PC-9 (cell line): Measurements from ENCODE around the gene ZFP1. TPM values are rescaled to one million over a fixed set of nuclear protein-coding genes. Genes with fewer than 3 reads are reported as not detected.
"Not testable (repeated sequence)": the region's sequence is repeated elsewhere in the genome, so short reads cannot be mapped to it uniquely, and the experiment has no call there.

Experiments used
- BruUV-seq: library from RNA; stranded (reverse); fragments of 400-500 nt; replicated peaks from 2 replicates; lab custom pipeline; 2021; lab: Mats Ljungman, UMichigan
- CTCF ChIA-PET: fragments of 300-600 bp; sonication (Branson Sonifier 250); formaldehyde crosslinking; loops from one replicate; lab custom pipeline; 2022; ENCODE audit warnings: antibody characterized with exemption; lab: Charles Lee
- POLR2A ChIA-PET: fragments of 300-600 bp; sonication (Branson Sonifier 250); formaldehyde crosslinking; loops from one replicate; lab custom pipeline; 2022; ENCODE audit warnings: antibody characterized with exemption; ENCODE audit not compliant: unreplicated experiment; lab: Charles Lee
- DNase-seq, 2 experiments: peaks; one replicate each; pipeline versions ENCODE4 v3.0.0 to v3.0.0-alpha.2; 2015 to 2022; ENCODE audit warnings: mixed read lengths in 1 of 2
- H2AFZ ChIP-seq: fragments of 200-600 bp; sonication (generic); 2 replicates; pipeline ENCODE4 v1.8.1; 2017; ENCODE audit warnings: antibody characterized with exemption
- H3F3A ChIP-seq: fragments of 200-600 bp; sonication (generic); 2 replicates; pipeline ENCODE4 v1.8.1; 2017; ENCODE audit warnings: antibody characterized with exemption, mild to moderate bottlenecking, low read depth; ENCODE audit not compliant: insufficient read depth
- H3K27ac ChIP-seq: fragments of 200-600 bp; sonication (generic); 2 replicates; pipeline ENCODE4 v1.6.1; 2016; ENCODE audit warnings: mixed run types
- H3K27me3 ChIP-seq: fragments of 200-600 bp; sonication (generic); 2 replicates; pipeline ENCODE4 v1.6.1; 2016; ENCODE audit warnings: low read depth, mixed run types; ENCODE audit not compliant: insufficient read depth
- H3K36me3 ChIP-seq: fragments of 200-600 bp; sonication (generic); 2 replicates; pipeline ENCODE4 v1.6.1; 2016; ENCODE audit warnings: low read depth, mixed run types
- H3K4me1 ChIP-seq: fragments of 200-600 bp; sonication (generic); replicated peaks from 2 replicates; pipeline ENCODE4 v1.6.1; 2016; ENCODE audit warnings: mixed run types; ENCODE audit not compliant: insufficient read depth
- H3K4me2 ChIP-seq: fragments of 200-600 bp; sonication (generic); 2 replicates; pipeline ENCODE4 v1.6.1; 2017; ENCODE audit warnings: mixed run types
- H3K4me3 ChIP-seq: fragments of 200-600 bp; sonication (generic); 2 replicates; pipeline ENCODE4 v1.6.1; 2016; ENCODE audit warnings: mixed run types
- H3K79me2 ChIP-seq: fragments of 200-600 bp; sonication (generic); 2 replicates; pipeline ENCODE4 v1.6.1; 2017; ENCODE audit warnings: low read depth, mixed run types
- H3K9me2 ChIP-seq: fragments of 200-600 bp; sonication (generic); 2 replicates; pipeline ENCODE4 v1.8.1; 2017; ENCODE audit warnings: mild to moderate bottlenecking; ENCODE audit not compliant: insufficient read depth
- H3K9me3 ChIP-seq: fragments of 200-600 bp; sonication (generic); 2 replicates; pipeline ENCODE4 v1.8.1; 2016; ENCODE audit warnings: low read depth; ENCODE audit not compliant: insufficient read depth
- H4K20me1 ChIP-seq: fragments of 200-600 bp; sonication (generic); 2 replicates; pipeline ENCODE4 v1.8.1; 2017; ENCODE audit not compliant: insufficient read depth
- CTCF ChIP-seq: fragments of 200-600 bp; sonication (generic); conservative IDR thresholded peaks from 2 replicates; pipeline ENCODE4 v1.6.1; 2017; ENCODE audit warnings: mixed run types, antibody characterized with exemption, mild to moderate bottlenecking, moderate library complexity
- EZH2 ChIP-seq: fragments of 200-600 bp; sonication (generic); IDR thresholded peaks from 2 replicates; pipeline ENCODE4 v1.8.0; 2017; ENCODE audit warnings: antibody characterized with exemption, low read depth
- intact Hi-C: fragments of 100-400 bp; cut with micrococcal nuclease; formaldehyde crosslinking; loops from one replicate; pipeline ENCODE4 v1.10.0; 2022; ENCODE audit not compliant: unreplicated experiment
- total RNA-seq: library from RNA; stranded (reverse); gene quantifications from 2 replicates; pipeline ENCODE4 v1.2.3, GENCODE V29; 2021

ZFP1 gene
- total RNA-seq, 1 experiment from 2014 or later, result 10.9 TPM

- CTCF ChIA-PET, result no interaction called here
- no peaks in the 10 kb centered on the region for H3K27me3 ChIP-seq
- intact Hi-C loops, result no loop called here
These were observed 60.7 kb downstream of the ZFP1 start for GRCh38 chr16:75208861-75209505.

GRCh38 chr16:75209514-75209913 lies 61.2 kb downstream of the ZFP1 start:
- H3K4me3 ChIP-seq, H4K20me1 ChIP-seq, H3K4me2 ChIP-seq, H3K27me3 ChIP-seq, intact Hi-C loops, H3K4me1 ChIP-seq, H3K27ac ChIP-seq, H3K9me3 ChIP-seq, POLR2A ChIA-PET, BruUV-seq, H3K79me2 ChIP-seq, DNase-seq, H3K36me3 ChIP-seq, H3F3A ChIP-seq, H2AFZ ChIP-seq, H3K9me2 ChIP-seq: not testable (repeated sequence)
- CTCF ChIA-PET, result interaction anchor here (0.6 kb wide), 1 partner anchor 9 kb away, joined by 12 read pairs; no protein-coding TSS in a partner anchor

More at GRCh38 chr16:75208861-75209505, 60.7 kb downstream of the ZFP1 start:
- no peaks in the 10 kb centered on the region for H3K36me3 ChIP-seq
- H3K79me2 ChIP-seq, result no peaks in the 10 kb centered on the region
- H3F3A ChIP-seq, result no peaks in the 10 kb centered on the region
- H3K9me3 ChIP-seq, result no peaks in the 10 kb centered on the region
- DNase-seq, result no peak
- H3K4me1 ChIP-seq, result no peaks in the 10 kb centered on the region
- H3K4me2 ChIP-seq, result no peak overlapping the region
- TF ChIP-seq CTCF, result no peak
- TF ChIP-seq EZH2, result no peak
- no peaks in the 10 kb centered on the region for H4K20me1 ChIP-seq
- BruUV-seq, result no TSS peak
- no peak overlapping the region for H2AFZ ChIP-seq
- H3K4me3 ChIP-seq, result no peak overlapping the region
- H3K9me2 ChIP-seq, result no peaks in the 10 kb centered on the region
- POLR2A ChIA-PET, result no interaction called here
- H3K27ac ChIP-seq, result no peak overlapping the region

- H3K27ac ChIP-seq, result no peak overlapping the region
- H3K27me3 ChIP-seq, result no peaks in the 10 kb centered on the region
- no peaks in the 10 kb centered on the region for H3F3A ChIP-seq
- no peaks in the 10 kb centered on the region for H4K20me1 ChIP-seq
- H3K9me3 ChIP-seq, result no peaks in the 10 kb centered on the region
- TF ChIP-seq CTCF, result no peak
- TF ChIP-seq EZH2, result no peak
- CTCF ChIA-PET, result interaction anchor here (0.6 kb wide), 1 partner anchor 10 kb away, joined by 12 read pairs; no protein-coding TSS in a partner anchor
- H2AFZ ChIP-seq, result no peak overlapping the region
- BruUV-seq, result no TSS peak
- POLR2A ChIA-PET, result no interaction called here
- no peak for DNase-seq
- intact Hi-C loops, result no loop called here
- no peaks in the 10 kb centered on the region for H3K9me2 ChIP-seq
- H3K4me2 ChIP-seq, result no peak overlapping the region
- no peaks in the 10 kb centered on the region for H3K4me1 ChIP-seq
- H3K4me3 ChIP-seq, result no peak overlapping the region
- H3K79me2 ChIP-seq, result no peaks in the 10 kb centered on the region
- no peaks in the 10 kb centered on the region for H3K36me3 ChIP-seq
These were observed 61.6 kb downstream of the ZFP1 start for GRCh38 chr16:75209944-75210343.

- CTCF ChIA-PET, H2AFZ ChIP-seq, H3K4me3 ChIP-seq, H3K9me3 ChIP-seq, POLR2A ChIA-PET, H3K9me2 ChIP-seq, H4K20me1 ChIP-seq, H3K4me2 ChIP-seq, H3K36me3 ChIP-seq, H3K79me2 ChIP-seq, H3K27me3 ChIP-seq, H3K4me1 ChIP-seq, H3K27ac ChIP-seq, H3F3A ChIP-seq, BruUV-seq, DNase-seq, intact Hi-C loops: not testable (repeated sequence)
These were observed 63.0 kb downstream of the ZFP1 start for GRCh38 chr16:75211286-75211685.
